NCI-H1417 (cell line): ENCODE results near the gene NDRG4.
"Not testable (repeated sequence)": the region's sequence is repeated elsewhere in the genome, so short reads cannot be mapped to it uniquely, and the experiment has no call there.

Experiments used
- DNase-seq, 3 experiments: peaks; one replicate each; lab custom pipeline; 2025; lab: John Stamatoyannopoulos, UW

The NDRG4 gene

DNA sequence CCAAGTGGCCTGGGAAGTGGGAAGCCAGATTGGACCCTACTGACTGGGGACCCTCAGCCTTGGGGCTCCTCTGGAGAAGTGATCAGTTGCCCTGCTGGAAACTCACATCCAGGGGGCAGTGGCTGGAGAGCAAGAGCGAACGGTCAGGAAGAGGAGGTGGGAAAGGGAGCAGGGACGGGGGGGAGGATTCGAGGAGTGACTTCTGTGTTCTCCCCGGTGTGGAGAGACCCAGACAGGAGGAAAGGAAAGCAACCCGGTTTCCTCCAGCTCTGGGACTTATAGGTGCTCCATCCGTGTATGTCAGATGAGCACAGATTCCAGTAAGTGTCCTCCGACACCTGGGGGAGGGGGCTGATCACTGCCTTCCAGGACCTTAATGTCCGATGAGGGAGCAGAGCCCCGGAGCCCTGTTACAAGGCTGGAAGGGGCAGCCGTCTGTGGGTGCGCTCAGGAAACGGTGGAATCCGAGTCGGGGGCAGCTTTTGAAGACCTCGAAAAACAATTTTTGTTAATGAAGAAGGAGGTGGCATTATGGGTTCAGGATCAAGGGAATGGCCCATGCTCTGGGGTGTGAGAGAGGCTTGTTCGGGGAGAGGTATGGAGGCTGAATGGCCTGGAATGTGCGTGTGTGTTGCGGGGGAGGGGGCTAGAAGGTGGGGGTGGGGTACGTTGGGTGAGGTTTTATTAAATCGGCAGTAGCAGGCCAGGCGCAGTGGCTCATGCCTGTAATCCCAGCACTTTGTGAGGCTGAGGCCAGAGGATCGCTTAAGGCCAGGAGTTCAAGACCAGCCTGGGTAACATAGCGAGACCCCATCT lies 34.8 kb upstream of the NDRG4 start:
- DNase-seq, result peak in 2 of 3 experiments; percentile 19 to 56

DNA sequence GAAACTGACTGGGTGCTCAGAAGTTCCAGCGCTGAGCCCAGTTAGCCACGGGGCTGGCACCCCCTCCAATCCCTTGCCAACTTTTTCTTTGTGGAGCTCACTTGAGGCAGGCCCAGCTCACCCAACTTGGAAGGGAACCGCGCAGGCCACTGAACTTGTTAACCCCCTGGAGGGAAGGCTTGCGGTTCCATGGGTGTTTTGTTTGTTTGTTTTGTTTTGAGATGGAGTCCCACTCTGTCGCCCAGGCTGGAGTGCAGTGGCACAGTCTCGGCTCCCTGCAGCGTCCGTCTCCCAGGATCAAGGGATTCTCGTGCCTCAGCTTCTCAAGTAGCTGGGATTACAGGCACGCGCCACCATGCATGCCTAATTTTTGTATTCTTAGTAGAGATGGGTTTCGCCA lies 34.1 kb upstream of the NDRG4 start:
- DNase-seq, result no peak

DNA sequence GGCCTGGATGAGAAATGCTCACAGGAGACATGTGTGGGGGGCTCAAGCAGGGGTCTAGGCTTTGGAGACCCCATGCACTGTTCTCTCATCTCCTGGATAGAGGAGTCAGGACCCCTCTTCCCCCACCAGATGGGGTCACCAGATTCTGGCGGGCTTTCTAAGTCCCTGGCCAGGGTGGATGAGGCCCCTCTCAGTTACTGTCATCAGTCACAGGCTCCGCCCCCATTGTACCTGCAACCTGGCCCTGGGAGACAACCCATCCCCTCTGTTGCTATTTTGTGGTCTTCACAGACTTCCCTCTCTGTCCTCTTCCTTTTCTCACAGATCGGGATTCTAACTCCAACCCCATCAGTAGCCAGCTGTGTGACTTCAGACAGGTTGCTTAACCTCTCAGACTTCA lies 33.5 kb upstream of the NDRG4 start:
- no peak for DNase-seq

DNA sequence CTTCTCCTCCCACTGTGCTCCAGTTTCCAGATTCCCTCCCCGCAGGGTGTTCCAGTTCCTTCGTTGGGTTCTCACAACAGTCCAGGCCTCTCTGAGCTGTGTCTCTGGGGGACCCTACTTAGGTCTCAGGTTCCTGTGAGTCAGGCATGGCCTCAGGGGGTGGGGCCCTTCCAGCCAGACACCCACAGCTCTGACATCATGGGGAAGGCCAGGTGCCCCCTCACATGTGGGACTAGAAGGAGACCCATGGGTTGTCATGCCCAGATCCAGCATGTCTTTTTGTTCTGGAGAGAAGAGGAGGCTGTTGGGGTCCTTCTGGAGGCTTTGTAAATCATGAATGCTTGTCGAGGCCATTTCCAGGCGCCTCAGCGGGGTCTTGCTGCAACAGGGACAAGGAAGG lies 32.0 kb upstream of the NDRG4 start:
- DNase-seq, result no peak

DNA sequence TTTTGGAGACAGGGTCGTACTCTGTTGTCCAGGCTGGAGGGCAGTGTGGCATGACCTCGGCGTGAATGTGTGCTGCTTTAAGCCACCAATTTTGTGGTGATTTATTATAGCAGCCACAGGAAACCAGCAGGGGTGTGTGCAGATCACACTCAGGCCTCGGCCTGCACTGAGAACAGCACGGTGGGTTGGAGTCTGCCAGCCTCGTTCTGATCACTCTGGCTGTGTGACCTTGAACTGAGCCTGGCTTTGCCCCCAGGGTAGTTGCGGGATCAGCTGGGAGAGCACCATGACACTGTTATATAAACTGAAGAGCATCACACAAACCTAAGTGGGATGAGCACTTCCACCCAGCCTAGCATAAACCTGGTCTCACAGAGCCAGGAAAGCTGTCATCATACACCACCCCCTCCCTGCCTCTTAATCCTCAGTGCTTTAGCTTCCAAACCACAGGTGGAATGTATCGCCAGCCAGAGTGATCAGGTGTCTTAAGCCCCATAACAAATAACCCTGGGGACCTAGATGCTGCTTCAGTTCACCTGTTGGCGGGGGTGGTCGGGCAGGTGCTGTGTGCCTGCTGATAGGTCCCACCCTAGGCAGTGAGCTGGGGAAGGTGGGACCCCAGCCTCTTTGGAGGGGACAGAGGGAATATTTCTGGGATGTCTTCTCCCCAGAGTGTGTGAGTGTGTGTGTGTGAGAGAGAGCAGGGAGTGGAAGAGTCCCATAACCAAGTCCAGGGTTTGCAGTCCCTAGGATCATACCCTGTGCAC lies 28.6 kb upstream of the NDRG4 start:
- DNase-seq, result peak; percentile 1 to 55 (median 8)

DNA sequence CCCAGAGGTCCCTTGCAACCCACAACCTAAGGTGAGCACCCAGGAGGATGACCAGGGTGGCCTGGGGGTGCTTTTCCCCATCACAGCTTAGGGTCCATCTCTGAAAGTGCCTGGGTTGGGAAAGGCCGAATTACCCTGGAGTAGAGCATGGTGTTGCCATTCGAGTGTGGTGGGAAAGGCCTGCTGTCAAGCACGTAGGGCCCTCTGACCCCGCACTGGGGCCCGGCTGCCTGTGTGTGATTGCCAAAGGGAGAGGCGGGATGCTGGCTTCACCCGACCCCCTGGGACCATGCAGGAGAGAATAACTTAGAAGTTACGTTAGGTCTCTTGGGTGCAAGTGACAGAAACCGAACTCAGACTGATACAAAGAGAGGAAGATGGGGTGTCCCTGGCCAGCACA lies 27.7 kb upstream of the NDRG4 start:
- no peak for DNase-seq

DNA sequence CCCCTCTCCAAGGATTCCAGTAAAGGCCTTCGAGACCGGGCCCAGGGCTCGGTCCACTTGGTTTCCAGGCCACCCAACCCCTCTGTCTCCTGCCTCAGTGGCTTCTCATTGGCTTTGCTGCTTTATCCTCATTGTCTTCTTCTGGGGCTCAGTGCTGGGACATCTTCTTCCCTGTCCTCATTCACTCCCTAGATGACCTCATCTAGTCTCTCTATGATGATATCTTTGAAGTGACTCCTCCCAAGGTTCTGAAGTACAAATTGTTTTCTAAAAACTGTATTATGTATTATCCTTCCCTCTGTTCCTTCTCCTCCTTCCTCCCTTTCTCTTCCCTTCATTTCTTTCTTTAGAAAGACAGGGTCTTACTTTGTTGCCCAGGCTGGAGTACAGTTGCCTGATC lies 27.1 kb upstream of the NDRG4 start:
- DNase-seq, result no peak

DNA sequence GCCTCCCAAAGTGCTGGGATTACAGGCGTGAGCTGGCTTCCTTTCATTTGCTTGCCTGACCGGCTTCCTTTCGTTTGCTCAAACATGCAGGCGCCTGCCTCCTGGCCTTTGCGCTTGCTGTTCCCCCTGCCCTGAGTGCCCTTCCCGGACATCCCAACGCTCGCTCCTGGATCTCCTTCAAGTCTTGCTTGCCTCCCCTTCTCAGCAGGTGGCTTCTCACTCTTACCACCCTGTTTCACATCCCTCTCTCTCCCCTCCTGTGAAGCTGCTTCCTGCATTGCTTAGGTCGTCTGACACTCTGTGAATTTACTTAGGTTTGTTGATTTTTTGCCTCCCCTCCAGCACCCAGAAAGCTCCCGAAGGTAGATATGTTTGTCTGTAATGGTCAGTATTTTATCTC lies 25.6 kb upstream of the NDRG4 start:
- DNase-seq, result no peak

DNA sequence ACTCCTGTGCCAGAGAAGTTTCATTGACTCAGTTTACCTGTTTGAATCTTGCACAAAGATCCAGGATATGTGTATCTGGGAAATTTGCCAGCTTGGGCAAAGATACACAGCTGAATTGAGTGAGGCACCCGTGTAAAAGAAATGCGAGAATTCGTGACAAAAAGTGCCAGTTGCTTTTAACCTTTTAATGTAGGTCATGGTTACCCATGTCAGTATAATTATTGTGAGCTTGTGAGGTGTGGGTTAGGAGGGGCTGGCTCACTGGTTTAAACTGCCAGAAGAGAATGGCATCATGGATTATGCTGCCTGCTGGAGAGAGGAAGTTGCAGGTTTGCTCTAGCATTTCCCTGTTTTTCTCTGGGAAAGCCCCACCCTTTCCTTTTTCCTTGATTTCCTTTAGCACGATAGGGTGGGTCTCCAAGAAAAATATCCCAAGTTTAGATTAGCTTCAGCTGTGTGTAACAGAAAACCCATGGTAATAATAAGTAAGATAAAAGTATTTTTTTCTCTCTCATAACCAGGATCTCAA lies 24.8 kb upstream of the NDRG4 start:
- DNase-seq, result no peak

DNA sequence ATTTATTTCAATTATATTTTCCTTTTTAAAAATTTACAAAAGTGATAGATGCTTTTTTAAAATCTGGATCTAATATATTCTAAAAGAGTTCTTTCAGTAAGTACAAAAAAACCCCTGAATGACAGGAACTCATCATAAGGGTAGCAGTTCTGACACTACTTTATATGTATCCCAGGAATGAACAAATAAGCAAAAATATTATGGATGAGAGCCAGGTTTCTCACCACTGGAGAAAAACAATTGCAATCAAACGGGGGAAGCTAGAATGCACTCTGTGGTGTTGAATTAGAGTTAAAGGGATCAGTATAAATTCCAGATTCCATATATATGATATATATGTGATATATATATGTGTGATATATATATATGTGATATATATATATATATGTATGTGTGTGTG lies 23.2 kb upstream of the NDRG4 start:
- no peak for DNase-seq

DNA sequence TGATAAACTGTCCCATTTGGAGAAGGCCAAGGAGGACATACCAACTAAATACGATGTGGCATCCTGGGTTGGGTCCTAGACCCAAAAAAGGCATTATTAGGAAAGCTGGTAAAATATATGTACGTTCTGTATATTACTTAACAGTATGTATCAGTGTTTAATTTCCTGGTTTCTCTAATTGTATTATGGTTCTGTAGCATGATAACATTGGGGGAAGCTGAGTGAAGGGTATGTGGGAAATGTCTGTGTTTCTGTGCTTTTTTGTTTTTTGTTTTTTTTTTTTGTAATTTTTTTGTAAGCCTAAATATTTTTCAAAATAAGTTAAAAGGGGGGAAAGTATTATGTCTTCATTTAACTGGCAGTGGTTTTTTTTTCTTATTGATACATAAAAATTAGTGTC lies 21.5 kb upstream of the NDRG4 start:
- DNase-seq, result no peak

DNA sequence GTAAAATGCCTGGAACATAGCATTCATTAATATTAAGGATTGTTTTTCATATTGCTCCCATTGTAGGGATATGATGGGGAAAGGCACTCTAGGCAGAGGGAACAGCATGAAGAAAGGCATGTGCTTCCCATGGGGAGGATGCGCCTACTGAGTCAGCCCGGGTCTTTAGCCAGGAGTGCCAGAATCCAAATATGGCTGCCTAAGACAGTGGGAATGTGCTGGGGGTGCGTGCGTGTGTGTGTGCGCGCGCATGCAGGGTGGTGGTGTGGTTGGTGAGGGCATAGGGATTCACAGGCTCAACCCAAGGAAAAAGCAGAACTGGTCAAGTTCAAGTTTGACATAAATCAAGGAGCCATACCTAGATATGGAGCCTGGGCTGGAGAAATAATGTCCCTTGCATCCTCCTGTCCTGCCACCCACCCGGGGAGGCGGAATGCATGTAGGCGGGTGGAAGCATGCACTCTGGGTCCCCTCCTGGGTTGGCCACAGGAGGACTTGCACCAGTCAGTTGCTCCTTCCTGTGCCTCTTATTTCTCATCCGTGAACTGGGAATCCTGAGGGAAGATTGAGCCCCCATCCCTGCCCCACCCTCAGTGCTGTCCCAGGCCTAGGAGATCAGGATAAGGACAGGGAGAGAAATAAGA lies 18.6 kb upstream of the NDRG4 start:
- no peak for DNase-seq

DNA sequence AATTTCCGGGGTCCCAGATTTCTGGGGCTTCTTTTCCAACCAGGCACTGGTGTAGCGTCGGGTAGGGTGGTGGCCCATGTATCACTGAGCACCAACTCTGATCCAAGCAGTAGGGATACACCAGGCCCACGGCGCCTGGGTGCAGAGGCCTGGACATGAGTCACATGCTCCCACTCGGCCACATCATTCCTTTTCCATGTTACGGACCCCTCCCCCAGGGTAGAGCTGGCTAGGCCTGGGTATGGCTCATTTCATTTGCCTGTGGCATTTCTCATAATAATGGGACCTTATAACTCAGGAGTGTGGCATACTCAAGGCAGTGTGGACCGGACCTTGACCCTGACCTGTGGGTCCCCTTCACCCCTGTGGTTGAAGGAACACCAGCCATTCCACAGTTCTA lies 18.0 kb upstream of the NDRG4 start:
- no peak for DNase-seq

DNA sequence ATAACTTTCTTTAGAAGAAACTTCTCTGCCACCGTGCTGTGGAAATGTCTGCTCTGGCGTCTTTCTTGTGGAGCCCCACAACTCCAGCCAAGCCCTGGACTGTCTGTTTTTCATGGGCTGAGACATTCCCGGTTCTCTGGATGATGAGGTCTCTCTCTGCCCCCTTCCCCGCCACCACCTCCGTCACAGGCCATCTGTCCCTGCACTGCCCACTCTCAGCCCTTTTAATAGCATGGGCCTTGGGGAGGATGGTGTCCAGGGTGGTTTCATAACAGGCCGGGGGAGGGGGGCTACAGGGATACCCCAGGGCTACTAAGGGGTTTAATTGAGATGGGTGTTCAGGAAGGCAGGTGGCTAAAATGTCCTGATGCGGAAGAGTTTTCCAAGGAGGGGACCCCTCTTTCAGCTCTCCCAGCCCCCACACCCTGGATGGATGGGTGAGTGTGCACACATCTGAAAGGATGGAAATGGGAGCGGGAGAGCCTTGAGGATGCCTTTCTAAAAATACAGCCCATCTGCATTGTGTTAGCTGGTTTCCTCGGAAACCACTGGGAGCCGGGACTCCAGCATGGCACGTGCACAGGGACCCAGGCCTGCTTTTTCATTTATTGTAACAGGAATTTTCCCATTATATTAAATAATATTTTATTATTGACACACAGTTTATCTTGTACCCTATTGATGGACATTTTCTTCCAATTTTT lies 14.6 kb upstream of the NDRG4 start:
- peak in 1 of 3 experiments; percentile 1 for DNase-seq

DNA sequence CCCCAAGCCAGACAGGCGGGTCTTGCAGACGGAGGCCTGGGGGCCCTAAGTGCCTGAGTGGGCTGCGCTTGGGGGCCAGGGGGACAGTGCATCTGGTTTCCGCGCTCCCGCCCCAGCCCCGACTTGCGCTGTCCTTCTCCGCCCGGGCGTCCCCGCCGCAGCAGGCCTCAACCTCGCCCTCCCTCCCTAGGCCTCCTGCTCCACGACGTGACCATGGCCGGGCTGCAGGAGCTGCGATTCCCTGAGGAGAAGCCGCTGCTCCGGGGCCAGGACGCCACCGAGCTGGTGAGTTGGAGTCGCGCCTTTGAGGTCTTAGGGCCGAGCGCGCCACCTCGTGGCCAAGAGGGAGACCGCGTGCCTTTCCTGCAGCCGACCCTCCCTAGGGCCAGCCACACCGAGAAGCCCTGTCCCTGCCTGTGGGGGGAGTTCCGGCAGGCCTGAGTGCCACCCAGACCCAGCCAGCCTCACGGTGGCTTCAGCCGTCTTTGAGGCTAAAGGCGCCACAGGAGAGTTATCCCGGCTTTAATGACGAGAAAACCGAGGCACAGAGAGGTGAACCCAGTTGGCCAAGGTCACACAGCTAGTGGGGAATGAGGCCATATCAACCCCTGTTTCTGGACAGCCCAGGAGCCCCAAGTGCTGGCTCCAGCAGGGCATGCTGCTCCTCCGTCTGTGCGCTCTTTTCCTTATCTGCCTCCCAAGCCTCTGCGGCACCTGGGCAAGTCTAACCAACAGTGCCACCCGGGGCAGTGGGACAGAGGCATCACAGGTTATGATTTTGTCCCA lies 12.2 kb upstream of the NDRG4 start:
- peak; percentile 68 to 85 (median 73) for DNase-seq

DNA sequence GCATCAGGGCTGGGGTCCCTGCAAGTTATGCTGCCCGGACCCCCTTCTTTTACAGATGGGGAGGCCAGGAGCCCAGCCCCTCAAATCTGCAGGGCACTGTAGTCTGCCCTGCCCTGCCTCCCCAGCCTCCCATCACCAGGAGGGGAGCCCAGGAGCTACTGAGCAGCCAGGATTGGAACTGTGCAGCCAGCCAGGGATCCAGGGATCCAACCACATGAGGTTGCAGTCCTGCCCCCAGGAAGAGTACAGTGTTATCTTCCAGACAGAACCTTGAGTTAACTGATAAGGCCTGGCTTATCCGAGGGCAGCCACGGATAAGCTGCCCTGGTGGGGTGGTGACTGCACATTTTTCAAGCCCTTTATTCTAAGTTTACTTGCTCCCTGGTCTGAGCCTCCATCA lies 11.4 kb upstream of the NDRG4 start:
- DNase-seq, result no peak

DNA sequence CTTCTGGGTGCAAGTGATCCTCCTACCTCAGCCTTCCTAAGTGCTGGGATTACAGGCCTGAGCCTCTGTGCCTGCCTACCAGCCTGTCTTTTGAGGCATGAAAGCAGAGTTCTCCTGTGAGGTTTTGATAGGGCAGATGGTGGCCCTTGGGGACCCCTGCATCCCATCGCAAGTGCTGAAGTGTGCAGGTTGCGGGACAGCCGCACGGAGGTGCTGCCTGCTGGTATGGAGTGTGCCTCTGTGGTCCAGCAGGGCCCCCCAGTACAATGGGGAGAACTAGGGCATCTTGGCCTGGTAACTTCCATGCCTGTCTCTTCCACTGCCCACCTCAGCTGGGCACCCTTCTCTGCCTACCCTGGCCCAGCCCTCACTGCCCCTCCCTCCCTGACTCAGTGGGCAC lies 9.9 kb upstream of the NDRG4 start:
- no peak for DNase-seq

DNA sequence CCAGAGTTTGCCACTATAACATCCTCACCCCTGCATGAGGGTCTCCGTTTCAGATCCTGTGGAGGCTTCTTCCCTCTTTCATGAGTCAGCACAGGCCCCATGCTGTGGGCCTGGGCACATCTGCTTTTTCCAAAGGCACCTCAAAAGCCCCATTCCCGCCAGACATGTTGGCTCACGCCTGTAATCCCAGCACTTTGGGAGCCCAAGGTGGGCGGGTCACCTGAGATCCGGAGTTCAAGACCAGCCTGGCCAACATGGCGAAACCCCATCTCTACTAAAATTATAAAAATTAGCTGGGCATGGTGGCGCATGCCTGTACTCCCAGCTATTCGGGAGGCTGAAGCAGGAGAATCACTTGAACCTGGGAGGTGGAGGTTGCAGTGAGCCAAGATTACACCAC lies 9.4 kb upstream of the NDRG4 start:
- not testable (repeated sequence) for DNase-seq

DNA sequence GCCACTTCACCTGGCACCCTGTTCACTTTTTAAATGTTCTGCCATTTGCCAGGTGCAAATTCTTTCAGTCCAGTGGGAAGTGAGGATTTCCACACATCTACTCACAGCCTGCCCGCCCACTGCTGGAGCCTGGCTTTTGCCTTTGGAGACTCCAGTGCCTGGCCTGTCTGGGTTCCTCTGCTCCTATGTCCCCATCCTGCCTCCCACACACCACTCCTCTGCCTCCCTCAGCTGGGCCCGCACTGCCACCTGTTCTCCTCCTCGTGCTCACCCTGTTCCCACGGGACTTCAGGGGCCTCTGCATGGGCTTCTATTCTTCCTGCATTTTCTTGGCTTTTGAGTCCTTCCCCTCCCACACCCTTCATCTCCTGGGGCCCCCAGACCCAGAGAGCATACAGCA lies 7.9 kb upstream of the NDRG4 start:
- DNase-seq, result peak in 1 of 3 experiments; percentile 3

DNA sequence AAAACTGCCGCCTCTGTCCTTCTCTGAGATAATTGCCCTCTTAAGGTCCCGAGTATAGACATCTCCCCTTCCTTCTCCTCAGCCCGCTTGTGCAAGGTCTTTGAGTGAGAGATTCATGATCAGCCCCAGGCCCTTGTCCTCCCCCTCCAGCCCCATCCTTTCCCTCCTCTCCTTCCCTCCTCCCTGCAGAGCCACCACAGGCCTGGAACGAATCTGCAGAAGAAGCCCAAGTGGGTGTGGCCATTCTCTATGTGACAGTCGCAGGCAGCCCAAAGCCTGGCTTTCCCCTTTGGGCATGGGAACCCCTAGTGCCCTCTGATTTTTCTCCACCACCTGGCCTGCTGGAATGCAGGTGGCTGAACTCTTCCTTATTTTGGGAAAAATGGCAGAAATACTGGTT lies 7.2 kb upstream of the NDRG4 start:
- DNase-seq, result peak in 1 of 3 experiments; percentile 9

DNA sequence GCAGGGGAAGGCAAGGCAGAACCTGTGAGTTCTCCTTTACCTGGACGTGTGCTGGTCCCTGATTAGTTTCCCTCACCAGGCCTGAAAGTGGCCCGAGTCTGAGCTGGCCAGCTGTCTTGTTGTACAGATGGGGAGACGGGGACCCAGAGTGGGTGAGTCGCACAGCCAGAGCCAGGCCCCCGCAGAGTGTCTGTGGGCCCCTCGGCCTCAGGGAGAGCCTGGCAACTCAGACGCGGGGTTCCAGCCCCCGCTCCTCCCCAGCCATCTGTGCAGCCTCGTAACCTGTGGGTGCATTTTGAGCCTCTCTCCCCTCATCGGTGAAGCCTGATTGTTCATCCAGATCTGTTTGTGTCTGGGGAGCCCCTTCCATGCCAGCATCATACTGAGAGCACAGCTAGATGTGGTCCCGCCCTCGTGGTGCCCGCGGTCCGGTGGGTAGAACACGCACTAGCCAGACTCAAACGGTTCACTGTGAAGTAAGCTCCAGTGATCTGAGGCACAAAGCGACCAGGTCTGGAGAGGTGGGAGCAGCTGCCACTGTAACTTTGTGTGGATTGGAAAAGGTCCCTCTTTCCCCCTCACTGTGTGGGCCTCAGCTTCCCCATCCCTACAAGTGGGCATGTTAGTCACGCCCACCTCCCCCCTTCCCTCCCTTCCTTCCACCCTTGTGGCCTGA lies 6.0 kb upstream of the NDRG4 start:
- DNase-seq, result no peak
